Central memory CD8-positive, alpha-beta T cell (primary cell): ENCODE measurements around the gene PDE4B.

ENCODE experiments used
- ATAC-seq: fragments of 150-1000 bp; cut with Tn5 transposase; replicated peaks from 2 replicates; pipeline ENCODE4 v1.10.0; 2022; ENCODE audit warnings: mild to moderate bottlenecking, moderate FRiP score, moderate number of reproducible peaks; ENCODE audit not compliant: poor library complexity, severe bottlenecking; ENCODE audit errors: extremely low read depth
- DNase-seq, 2 donors: peaks; one replicate each; pipeline ENCODE4 v3.0.0; 2021; ENCODE audit warnings: low spot score in 2 of 2
- H3K27ac Mint-ChIP-seq: one replicate; pipeline ENCODE4 v1.8.0; 2022; ENCODE audit warnings: low read depth, mild to moderate bottlenecking, moderate library complexity, mixed read lengths
- H3K27me3 Mint-ChIP-seq: one replicate; pipeline ENCODE4 v1.8.0; 2022; ENCODE audit warnings: mixed read lengths
- H3K36me3 Mint-ChIP-seq: one replicate; pipeline ENCODE4 v1.8.0; 2022; ENCODE audit warnings: mild to moderate bottlenecking, moderate library complexity, mixed read lengths; ENCODE audit not compliant: insufficient read depth
- H3K4me1 Mint-ChIP-seq: one replicate; pipeline ENCODE4 v1.8.0; 2022; ENCODE audit warnings: mixed read lengths
- H3K4me3 Mint-ChIP-seq: one replicate; pipeline ENCODE4 v1.8.0; 2022; ENCODE audit warnings: mild to moderate bottlenecking, moderate library complexity, mixed read lengths
- H3K9me3 Mint-ChIP-seq: one replicate; pipeline ENCODE4 v1.8.0; 2022; ENCODE audit warnings: mixed read lengths

PDE4B gene

DNA sequence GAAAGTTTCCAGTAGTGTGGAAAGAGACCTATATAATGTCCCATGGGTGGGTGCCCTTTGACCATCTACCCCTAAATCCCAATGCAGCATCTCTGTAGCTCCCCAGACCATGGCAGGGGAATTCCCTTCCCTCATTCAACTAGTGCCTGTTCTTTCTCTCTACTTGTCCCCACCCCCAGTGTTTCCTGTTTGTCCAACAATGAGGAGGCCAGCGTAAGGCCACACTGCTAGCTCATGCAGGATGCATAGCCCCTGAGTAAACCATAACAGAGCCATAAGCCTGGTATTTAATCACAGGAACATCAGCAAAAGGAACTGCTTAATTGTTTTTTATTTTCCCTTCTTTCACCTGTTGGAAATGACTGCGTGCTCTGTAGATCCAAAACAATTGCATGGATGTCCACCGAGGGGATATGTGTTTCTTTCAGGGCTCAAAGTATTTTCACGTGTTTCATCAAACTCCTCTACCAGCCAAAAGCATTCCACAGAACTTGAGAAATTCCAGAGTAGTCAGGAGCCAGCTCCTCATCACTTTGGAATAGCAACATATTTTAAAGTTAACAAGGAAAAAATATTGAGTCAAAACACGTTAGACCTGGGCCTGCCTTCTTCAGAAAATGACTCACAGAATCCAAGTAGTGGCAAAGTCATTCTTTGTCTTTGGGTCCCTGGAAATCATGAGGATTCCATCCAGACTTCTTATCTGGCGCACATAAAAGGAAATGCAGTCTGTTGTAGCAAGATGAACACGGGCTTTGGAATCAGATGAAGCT, 578.7 kb downstream of the PDE4B start:
- Mint-ChIP-seq H3K36me3 (peaks cover 71% of the 10 kb centered on the region), H3K27ac (peak overlapping the region; percentile 78), H3K9me3 (no peaks in the 10 kb centered on the region), H3K27me3 (no peaks in the 10 kb centered on the region), H3K4me1 (peaks cover 65% of the 10 kb centered on the region), H3K4me3 (no peak overlapping the region)
- no peak for DNase-seq
- ATAC-seq: no peak

DNA sequence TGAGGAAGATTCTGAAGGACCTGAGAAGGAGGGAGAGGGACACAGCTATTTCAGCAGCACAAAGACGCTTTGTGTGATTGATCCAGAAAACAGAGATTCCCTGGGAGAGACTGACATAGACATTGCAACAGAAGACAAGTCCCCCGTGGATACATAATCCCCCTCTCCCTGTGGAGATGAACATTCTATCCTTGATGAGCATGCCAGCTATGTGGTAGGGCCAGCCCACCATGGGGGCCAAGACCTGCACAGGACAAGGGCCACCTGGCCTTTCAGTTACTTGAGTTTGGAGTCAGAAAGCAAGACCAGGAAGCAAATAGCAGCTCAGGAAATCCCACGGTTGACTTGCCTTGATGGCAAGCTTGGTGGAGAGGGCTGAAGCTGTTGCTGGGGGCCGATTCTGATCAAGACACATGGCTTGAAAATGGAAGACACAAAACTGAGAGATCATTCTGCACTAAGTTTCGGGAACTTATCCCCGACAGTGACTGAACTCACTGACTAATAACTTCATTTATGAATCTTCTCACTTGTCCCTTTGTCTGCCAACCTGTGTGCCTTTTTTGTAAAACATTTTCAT, 579.9 kb downstream of the PDE4B start:
- Mint-ChIP-seq H3K27ac (peak overlapping the region; percentile 78), H3K36me3 (peaks cover 59% of the 10 kb centered on the region), H3K9me3 (no peaks in the 10 kb centered on the region), H3K27me3 (no peaks in the 10 kb centered on the region), H3K4me3 (peak overlapping the region; percentile 34), H3K4me1 (peaks cover 54% of the 10 kb centered on the region)
- ATAC-seq (no peak), DNase-seq (no peak)

DNA sequence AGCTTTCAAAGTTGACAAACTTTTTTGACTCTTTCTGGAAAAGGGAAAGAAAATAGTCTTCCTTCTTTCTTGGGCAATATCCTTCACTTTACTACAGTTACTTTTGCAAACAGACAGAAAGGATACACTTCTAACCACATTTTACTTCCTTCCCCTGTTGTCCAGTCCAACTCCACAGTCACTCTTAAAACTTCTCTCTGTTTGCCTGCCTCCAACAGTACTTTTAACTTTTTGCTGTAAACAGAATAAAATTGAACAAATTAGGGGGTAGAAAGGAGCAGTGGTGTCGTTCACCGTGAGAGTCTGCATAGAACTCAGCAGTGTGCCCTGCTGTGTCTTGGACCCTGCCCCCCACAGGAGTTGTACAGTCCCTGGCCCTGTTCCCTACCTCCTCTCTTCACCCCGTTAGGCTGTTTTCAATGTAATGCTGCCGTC, 580.5 kb downstream of the PDE4B start:
- no peak for ATAC-seq
- H3K27me3 Mint-ChIP-seq: no peaks in the 10 kb centered on the region

DNA sequence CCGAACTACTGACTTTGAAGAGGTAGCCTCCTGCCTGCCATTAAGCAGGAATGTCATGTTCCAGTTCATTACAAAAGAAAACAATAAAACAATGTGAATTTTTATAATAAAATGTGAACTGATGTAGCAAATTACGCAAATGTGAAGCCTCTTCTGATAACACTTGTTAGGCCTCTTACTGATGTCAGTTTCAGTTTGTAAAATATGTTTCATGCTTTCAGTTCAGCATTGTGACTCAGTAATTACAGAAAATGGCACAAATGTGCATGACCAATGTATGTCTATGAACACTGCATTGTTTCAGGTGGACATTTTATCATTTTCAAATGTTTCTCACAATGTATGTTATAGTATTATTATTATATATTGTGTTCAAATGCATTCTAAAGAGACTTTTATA, 581.5 kb downstream of the PDE4B start:
- ATAC-seq (peak; percentile 59), DNase-seq (no peak)
- H3K9me3 Mint-ChIP-seq: no peaks in the 10 kb centered on the region
- H3K4me3 Mint-ChIP-seq: peak overlapping the region; percentile 61
- peak overlapping the region; percentile 98 for H3K27ac Mint-ChIP-seq
- peaks cover 48% of the 10 kb centered on the region for H3K4me1 Mint-ChIP-seq
- H3K36me3 Mint-ChIP-seq: peaks cover 44% of the 10 kb centered on the region
- no peaks in the 10 kb centered on the region for H3K27me3 Mint-ChIP-seq

More for the DNA sequence above, 580.5 kb downstream of the PDE4B start:
- DNase-seq: no peak
- Mint-ChIP-seq H3K4me3 (peak overlapping the region; percentile 34), H3K4me1 (peaks cover 51% of the 10 kb centered on the region), H3K36me3 (peaks cover 53% of the 10 kb centered on the region), H3K9me3 (no peaks in the 10 kb centered on the region), H3K27ac (peak overlapping the region; percentile 78)

DNA sequence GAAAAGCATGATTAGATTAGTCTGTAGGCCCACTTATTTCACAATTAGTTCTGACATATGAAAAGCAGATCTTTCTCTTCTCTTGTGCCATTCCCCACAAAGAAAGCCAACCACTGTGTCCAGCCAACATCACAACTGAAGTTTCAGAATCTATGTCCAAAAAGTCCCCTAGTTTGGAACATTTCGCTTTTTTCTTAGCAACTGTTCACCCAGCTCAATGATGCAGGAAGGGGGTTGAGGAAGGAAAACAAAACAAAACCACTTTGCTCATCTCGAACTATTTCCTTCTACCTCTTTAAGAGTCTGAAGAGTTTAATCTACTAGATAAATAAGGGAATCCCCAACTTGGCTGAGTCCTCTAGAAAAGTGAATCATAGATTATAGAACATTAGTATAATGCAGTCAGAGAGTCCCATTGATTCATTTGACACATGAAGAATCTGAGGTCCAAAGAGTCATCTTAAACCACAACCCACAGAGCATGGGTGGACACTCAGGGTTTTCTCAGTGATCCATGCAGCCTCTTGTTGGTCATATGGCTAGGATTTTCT, 581.9 kb downstream of the PDE4B start:
- peaks cover 40% of the 10 kb centered on the region for H3K36me3 Mint-ChIP-seq
- no peak for DNase-seq
- H3K27ac Mint-ChIP-seq: peak overlapping the region; percentile 98

DNA sequence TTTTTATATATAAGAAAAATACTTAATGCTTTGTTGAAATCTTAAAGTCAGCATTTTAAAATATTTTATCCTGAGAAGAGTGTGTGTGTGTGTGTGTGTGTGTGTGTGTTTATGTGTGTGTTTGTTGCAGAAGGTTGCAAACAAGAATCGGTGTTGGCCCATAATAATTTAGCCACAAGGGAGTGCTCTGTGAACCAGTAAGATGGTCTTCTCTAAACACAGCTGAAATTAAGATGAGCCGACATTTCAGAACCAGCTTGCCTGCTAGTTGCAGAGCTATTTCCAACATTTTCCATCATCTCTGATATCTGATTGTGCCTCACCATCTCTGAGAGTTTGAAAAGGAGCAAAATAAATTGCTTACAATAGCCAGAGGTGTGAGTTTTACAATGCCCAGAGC, 582.4 kb downstream of the PDE4B start:
- ATAC-seq (no peak), DNase-seq (no peak)
- H3K27me3 Mint-ChIP-seq: no peaks in the 10 kb centered on the region
- peak overlapping the region; percentile 98 for H3K27ac Mint-ChIP-seq
- peak overlapping the region; percentile 61 for H3K4me3 Mint-ChIP-seq
- peaks cover 35% of the 10 kb centered on the region for H3K36me3 Mint-ChIP-seq
- H3K9me3 Mint-ChIP-seq: no peaks in the 10 kb centered on the region
- H3K4me1 Mint-ChIP-seq: peaks cover 50% of the 10 kb centered on the region

More for the DNA sequence above, 581.9 kb downstream of the PDE4B start:
- no peaks in the 10 kb centered on the region for H3K27me3 Mint-ChIP-seq
- H3K4me3 Mint-ChIP-seq: peak overlapping the region; percentile 61
- ATAC-seq: peak; percentile 78
- H3K4me1 Mint-ChIP-seq: peaks cover 49% of the 10 kb centered on the region
- no peaks in the 10 kb centered on the region for H3K9me3 Mint-ChIP-seq

DNA sequence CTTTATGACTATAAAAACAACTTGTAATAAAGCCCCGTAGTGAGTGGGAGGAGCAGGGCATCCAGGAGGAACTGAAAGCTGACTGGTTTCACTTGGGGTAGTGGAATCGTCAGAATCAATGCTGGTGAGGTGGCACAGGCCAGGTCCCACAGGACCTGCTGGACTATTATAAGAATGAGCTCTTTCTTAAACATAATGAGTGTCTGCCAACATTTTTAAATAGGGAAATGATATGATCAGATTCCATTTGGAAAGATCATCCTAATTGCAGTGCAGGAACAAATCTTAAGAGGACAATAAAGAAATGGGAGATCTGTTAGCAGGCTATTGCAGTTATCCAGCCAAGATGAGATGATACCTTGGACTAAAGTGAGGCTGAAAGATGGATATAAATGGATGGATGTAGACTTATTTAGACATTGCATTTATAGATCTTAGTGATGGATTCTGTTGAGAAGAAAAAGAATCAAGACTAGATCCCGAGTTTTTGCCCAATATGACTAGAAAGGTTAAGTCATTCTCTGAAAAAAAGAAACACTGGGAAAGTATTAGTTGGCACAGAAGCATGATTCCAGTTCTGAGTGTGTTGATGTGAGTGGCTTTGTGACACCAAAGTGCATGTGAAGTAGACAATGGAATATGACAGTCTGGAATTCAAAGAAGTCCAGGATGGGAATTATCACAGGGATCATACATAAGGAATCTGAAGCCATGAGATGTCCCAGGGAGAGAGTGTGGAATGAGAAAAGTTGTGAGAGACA, 587.9 kb downstream of the PDE4B start:
- Mint-ChIP-seq H3K4me3 (no peak overlapping the region), H3K36me3 (peaks cover 3% of the 10 kb centered on the region), H3K4me1 (peaks cover 15% of the 10 kb centered on the region)

DNA sequence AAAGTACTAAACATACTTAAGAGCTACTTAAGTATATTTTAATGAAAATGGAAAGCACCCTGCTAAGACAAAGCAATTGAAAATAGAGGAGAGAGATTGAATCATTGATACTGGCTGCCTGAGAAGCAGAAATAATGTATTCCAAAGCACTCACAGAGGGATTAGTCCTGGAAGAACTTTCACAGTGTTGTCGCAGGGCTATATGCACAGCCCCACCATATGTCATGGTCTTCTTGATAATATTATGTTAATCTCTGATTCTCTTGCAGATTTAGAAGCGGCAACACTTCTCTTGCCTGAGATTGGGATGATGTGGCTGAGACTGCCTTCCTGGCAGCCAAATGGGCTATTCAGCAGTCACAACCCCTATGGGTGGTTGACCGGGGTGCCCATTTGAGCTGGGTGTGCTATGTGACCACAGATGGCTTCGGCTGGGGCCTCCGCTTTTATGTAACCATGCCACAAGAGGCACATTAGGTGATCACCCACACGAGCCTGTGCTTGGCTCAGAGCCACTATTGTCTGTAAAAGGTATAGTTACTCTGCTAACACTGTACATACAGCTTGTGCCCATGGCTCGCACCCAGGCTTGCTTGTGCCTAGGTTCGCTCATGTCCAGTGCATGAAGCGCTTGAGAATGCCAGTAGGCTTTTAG, 589.1 kb downstream of the PDE4B start:
- H3K27me3 Mint-ChIP-seq: no peaks in the 10 kb centered on the region
- H3K36me3 Mint-ChIP-seq: no peaks in the 10 kb centered on the region
- ATAC-seq (no peak), DNase-seq (no peak)
- no peak overlapping the region for H3K27ac Mint-ChIP-seq
- peaks cover 6% of the 10 kb centered on the region for H3K9me3 Mint-ChIP-seq
- peaks cover 15% of the 10 kb centered on the region for H3K4me1 Mint-ChIP-seq
- no peak overlapping the region for H3K4me3 Mint-ChIP-seq

More for the DNA sequence above, 587.9 kb downstream of the PDE4B start:
- no peaks in the 10 kb centered on the region for H3K27me3 Mint-ChIP-seq
- H3K9me3 Mint-ChIP-seq: no peaks in the 10 kb centered on the region
- no peak overlapping the region for H3K27ac Mint-ChIP-seq
- DNase-seq: no peak
- peak; percentile 62 for ATAC-seq

DNA sequence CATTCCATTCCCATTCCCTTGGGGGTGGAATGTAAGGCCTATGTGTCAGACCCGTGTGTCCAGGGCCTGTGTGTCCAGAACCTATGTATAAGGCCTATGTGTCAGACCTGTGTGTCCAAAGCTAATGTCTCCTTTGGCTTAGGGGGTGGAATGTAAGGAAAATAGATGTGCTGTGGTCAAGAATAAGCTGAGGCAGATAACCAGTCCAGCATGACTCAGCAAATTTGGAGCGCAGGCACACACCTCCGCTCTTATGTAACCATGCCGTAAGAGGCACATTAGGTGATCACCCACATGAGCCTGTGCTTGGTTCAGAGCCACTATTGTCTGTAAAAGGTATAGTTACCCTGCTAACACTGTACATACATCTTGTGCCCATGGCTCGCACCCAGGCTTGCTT, 590.5 kb downstream of the PDE4B start:
- DNase-seq (no peak), ATAC-seq (no peak)
- H3K4me3 Mint-ChIP-seq: no peak overlapping the region
- no peak overlapping the region for H3K27ac Mint-ChIP-seq
- no peaks in the 10 kb centered on the region for H3K36me3 Mint-ChIP-seq
- H3K4me1 Mint-ChIP-seq: peaks cover 15% of the 10 kb centered on the region
- H3K9me3 Mint-ChIP-seq: peaks cover 6% of the 10 kb centered on the region
- H3K27me3 Mint-ChIP-seq: no peaks in the 10 kb centered on the region

DNA sequence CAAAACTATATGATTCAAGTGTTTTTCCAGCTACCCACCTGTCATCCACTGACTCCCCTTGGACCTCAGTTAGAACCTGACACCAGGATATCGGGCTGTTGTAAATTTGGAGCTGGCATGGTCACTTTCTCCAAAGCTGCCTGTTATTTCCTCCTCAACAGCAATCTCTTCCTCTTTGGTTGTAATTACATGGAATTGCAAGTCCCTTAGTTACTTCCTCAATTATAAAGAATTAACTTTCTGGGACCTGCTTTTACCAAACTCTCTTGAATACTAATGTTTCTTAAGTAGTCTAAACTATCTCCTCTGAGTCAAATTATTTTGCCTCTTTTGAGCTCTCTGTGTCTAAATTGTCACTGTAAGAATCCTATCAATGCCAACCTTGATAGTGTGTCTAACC, 590.9 kb downstream of the PDE4B start:
- Mint-ChIP-seq H3K4me3 (no peak overlapping the region), H3K36me3 (no peaks in the 10 kb centered on the region), H3K27me3 (no peaks in the 10 kb centered on the region), H3K9me3 (peaks cover 6% of the 10 kb centered on the region), H3K4me1 (peaks cover 15% of the 10 kb centered on the region), H3K27ac (no peak overlapping the region)
- DNase-seq: no peak
- ATAC-seq: no peak

DNA sequence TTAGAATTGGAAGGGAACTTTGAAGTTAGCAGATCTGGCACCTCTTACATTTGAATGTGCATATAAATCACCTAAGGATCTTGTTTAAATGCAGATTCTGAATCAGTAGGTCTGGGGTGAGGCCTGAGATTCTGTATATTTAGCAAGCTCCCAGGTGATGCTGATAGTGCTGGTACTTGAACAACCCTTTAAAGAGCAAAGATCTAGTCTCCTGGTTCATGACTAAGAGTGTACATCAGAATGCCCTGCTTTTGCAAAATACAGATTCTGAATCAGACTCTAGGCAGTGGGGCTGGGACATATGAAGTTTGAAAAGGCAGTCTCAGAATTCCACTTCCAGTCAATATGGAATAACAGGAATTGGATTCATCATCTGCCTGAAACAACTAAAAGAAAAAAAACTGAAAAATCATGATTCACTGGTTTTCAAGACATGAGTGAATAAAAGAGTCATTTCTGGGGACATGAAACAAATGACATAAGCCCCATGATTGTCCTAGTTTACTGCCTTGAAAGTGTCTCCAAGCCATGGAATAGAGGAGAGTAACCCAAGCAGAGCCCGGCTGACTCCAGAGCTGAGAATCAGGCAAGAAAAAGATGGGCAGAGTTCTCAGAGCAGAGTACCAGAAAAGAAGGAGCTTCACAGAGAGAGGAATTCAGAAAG, 591.7 kb downstream of the PDE4B start:
- H3K27ac Mint-ChIP-seq: no peak overlapping the region
- no peaks in the 10 kb centered on the region for H3K36me3 Mint-ChIP-seq
- ATAC-seq (no peak), DNase-seq (no peak)
- H3K4me1 Mint-ChIP-seq: peaks cover 13% of the 10 kb centered on the region
- peaks cover 6% of the 10 kb centered on the region for H3K9me3 Mint-ChIP-seq
- H3K27me3 Mint-ChIP-seq: no peaks in the 10 kb centered on the region
- no peak overlapping the region for H3K4me3 Mint-ChIP-seq

DNA sequence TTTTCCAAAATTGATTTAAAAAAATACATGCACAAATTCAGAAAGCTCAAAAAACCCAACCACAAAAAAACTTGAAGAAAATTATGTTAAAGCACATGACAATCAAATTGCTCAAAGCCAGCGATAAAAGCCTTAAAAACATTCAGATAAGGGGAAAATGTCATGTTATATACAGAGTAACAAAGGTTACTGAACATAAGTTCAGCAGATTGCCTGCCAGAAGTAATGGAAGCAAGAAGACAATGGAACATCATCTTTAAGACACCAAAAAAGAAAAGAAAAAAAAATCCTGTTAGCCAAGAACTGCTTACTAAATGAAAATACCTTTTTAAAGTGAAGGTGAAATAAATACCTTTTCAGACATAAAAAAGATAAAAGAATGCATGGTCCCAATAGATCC, 594.0 kb downstream of the PDE4B start:
- ATAC-seq (no peak), DNase-seq (no peak)
- no peaks in the 10 kb centered on the region for H3K36me3 Mint-ChIP-seq
- no peak overlapping the region for H3K27ac Mint-ChIP-seq
- peaks cover 6% of the 10 kb centered on the region for H3K9me3 Mint-ChIP-seq
- no peak overlapping the region for H3K4me3 Mint-ChIP-seq
- H3K27me3 Mint-ChIP-seq: no peaks in the 10 kb centered on the region
- no peaks in the 10 kb centered on the region for H3K4me1 Mint-ChIP-seq
